DMS153 treated with DMSO at 0.1 percent for 48 hours (cell line): Measurements from ENCODE around the gene CHRND.

ENCODE experiments used
- DNase-seq: peaks from one replicate; lab custom pipeline; 2025; ENCODE audit not compliant: unreplicated experiment; lab: John Stamatoyannopoulos, UW

Gene CHRND

DNA sequence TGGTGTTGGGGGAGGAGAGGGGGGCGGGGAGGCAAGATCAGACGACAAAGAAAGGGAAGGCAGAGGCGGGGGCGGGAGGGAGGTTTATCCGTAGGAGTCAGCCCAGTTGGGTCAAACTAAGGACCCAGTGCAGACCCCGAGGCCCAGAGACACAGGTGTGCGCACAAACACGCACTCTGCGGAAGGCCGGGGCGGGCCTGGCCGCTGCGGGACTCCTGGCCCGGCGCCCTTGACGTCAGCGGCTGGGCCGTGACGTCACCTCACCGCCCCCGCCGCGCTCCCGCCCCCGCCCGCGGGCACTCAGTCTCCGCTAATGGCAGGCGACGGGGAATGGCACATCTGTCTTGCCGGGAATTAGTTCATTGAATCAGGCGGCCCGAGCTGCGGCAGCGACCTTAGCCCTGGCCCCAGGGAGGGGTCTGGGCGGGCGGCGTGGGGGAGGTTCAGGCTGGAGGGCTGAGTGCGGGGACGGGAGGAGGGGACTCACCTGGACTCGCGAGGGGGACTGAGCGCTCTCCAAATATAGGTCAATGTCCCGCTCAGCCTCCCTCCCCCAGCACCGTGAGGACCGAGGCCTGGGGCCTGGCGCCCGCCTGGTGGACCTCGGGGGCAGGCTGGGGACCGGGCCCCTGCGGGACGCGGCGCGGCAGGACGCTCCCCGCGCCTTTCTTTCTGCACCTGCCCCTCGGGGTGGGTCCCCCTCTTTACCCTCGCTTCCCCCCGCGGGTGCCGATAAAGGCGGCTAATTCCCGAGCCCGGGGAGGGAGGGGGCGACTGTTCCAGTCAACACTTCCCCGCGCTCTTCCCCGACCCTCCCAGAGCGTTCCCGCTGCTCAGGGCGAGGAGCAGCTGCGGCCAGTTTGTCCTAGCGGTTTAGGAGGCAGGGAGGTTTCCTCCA lies 22.8 kb upstream of the CHRND start:
- DNase-seq, result no peak

DNA sequence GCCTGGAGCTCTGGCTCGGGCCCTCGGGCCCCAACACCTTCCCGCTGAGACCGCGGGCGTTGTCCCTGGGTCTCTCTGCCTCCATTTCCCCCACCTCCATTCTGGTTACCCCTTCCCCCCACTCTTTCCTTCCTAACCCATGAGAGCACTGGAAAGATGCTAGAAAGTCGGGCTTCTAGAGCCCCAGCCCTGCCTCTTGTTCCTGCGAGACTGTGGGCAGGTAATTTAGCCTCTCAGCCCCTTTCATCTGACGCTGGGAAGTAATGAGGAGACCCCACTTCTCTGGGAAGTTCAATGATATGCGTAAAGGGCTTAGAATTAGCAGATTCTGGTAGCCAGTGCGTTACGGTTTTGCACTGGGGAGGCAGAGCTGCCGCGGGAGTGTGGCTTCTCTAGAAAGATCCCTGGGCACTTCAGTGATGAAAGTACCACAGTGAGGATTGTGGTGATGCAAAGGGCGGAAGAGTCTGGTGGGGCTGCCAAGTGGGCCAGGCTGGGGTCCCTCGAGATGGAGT lies 22.1 kb upstream of the CHRND start:
- no peak for DNase-seq

DNA sequence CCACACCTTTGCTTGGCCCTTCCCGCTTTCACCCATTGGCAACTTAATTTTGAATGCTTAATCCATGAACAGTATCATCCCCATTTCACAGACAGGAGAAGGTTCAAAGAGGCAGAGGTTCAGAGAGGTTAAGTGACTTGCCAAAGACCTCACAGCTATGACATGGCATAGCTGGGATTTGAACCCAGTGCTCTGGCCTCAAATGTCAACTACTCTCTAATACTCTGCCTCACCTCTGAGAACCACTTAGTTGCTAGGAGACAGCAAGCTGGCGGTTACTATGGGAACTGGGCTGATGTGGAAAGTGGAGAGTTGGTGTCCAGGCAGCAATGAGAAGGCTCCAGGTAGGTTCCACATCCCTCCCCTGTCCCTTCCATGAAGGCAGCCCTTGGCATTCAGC lies 21.5 kb upstream of the CHRND start:
- no peak for DNase-seq

DNA sequence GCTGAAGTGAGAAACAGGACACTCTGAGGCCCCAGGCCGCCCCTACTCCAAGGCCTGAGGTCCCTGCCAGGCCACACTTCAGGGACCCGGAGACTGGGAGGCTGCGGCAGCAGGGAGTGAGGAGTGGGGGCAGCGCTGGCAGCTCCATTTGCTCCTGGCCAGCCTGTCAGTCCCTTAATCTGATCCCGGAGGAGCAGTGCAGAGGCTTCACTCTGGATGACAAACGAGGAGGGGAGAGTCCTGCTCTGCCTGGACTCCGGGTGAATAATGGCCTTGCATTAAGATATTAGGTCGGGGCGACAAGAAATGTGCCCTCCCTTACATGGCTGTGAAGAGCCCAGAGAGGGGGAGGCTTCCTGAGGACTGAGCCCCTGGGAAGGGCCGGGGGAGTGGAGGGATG lies 20.1 kb upstream of the CHRND start:
- DNase-seq, result no peak

DNA sequence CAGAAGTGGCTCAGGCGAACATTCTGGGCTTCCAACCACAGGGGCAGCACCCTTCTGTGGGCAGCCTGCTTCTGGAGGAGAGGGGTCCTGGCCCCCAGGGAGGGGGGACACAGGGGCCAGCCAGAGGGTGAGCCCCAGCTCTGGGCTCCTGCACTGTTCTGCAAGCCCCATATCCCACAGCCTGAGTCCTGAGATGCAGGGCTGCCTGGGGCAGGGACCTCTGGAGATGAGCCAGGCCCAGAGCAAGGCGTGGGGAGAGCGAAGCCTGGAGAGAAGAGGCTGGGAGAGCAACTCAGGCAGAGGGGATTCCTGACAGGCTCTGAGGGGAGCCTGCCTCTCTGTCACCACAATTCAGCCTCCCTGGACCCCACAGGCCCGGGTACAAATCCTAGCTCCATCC lies 19.3 kb upstream of the CHRND start:
- no peak for DNase-seq

DNA sequence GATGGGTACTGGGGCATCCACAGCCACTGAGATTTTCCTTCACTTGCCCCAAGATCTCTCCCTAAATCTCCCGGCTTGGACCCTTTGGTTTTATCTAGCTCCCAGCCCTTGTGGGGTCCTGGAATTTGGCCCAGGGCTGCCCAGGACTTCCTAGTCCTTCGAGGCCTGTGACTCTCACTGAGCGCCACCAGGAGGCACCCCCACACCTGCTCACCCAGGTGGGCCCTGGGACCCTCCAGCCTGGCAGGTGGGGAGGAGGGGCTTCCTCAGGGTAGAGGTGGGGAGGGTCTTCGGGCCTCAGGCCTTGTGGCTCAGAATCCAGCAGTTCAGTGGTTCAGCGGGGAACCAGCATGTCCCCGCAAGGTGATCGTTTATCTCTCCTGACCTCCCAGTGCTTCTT lies 17.7 kb upstream of the CHRND start:
- no peak for DNase-seq

DNA sequence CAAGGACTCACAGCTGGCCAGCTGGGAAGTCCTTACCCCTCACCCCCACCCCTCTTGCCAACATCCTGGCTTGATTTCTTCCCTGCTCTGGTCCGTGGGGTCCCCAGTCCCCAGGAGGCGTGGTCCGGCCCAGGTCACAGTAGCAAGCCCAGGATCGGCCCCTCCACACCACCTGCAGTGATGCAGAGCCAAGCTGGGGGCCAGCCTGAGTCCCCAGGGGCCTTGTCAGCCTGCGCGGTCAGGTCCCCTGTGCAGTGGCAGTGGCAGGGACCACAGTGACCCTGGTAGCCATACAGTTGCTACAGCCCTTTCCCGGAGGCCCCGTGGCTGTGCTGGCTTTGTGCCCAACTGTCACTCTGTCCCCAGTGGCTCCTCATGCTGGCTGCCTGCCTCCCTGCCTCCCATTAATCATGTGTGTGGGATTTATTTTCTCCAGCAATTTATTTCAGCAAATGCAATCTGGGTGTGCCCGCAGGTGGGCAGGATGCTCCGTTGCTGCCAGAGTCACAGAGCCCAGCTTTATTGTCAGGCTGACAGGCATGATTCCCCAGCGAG lies 14.5 kb upstream of the CHRND start:
- peak; percentile 32 for DNase-seq

DNA sequence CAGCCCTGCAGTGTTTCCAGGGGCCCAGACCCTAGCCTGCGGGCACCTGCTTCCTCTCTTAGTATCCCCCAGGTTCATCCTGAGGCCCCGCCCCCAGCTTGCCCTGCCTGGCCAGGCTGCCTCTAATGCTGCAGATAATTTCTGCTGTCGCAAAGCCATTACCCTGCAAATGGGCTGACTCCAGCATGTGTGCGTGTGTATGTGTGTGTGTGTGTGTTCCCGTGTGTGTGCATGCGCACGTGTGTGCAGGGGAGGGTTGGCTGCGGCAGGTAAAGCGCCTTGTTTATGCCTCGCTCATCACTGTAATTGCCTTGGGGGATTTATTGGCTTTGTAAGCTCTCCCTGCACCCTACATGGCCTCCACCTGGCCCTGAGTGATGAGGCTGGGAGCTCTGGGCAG lies 13.4 kb upstream of the CHRND start:
- DNase-seq, result no peak

DNA sequence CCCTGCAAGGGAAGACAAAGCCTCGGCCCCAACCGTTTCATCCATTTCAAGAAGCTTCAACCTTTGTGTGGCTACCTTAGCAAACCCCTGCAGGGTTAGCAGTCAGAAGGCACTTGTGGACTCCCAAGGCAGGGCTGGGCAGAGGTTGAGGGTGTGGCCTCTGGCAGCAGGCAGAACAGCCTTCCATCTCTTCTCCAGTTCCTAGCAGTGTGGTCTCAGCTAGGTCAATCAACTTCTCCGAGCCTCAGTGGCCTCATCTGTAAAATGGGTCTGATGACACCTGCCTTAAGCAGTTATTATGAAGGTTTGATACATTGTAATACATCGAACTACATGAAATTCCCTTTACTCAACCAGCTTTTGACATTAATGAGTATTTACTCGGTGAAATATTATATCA lies 12.6 kb upstream of the CHRND start:
- no peak for DNase-seq

DNA sequence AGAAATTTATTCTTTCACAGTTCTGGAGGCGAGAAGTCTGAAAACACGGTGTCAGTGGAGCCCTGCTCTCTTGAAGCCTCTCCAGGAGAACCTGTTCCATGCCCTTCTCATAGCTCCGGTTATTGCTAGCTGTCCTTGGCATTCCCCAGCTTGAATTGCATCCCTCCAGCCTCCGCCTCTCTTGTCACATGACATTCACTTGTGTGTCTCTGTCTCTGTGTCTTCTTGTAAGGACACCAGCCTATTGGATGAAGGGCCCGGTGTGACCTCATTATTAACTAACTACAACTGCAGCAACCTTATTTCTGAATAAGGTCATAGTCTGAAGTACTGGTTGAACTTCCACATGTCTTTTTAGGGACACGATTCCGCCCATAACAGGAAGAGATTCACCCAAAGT lies 10.3 kb upstream of the CHRND start:
- no peak for DNase-seq

DNA sequence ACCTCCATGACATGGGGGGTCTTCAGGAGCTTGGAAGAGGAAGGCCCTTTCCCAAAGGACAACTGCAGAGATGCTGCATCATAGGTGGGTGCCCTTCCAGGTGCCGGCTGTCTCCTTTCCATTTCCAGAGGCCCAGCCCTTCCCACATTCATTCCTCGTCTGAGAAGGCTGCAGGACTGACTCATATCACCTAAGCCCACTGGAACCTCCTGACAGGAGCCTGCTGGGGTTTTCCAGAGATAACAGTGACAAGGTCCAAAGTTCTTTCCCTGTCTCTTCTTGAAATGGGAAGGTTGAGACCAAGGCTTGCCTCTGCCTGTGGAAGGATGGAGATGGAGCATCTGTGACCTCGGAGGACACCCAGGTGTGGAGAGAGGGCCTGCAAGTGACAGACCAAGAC lies 9.4 kb upstream of the CHRND start:
- no peak for DNase-seq

DNA sequence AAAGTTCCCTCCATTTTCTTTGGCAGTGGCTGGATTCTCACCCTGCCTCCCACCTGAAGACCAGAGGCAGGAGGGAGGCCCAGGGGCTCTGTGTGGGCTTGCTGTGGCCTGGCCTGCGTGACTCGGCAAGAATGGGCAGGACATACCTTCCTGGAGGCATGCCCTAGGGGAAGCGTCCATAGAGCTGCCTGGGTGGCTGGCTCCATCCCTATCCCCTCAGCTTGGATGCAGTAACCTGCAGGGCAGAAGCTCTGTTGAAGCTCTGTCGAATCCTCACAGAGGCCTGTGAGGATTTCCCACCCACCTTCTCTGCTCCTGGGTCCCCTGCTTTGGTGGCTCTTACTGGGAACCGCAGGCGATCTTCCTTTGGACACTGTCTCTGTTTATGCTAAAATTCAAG lies 7.1 kb upstream of the CHRND start:
- no peak for DNase-seq

DNA sequence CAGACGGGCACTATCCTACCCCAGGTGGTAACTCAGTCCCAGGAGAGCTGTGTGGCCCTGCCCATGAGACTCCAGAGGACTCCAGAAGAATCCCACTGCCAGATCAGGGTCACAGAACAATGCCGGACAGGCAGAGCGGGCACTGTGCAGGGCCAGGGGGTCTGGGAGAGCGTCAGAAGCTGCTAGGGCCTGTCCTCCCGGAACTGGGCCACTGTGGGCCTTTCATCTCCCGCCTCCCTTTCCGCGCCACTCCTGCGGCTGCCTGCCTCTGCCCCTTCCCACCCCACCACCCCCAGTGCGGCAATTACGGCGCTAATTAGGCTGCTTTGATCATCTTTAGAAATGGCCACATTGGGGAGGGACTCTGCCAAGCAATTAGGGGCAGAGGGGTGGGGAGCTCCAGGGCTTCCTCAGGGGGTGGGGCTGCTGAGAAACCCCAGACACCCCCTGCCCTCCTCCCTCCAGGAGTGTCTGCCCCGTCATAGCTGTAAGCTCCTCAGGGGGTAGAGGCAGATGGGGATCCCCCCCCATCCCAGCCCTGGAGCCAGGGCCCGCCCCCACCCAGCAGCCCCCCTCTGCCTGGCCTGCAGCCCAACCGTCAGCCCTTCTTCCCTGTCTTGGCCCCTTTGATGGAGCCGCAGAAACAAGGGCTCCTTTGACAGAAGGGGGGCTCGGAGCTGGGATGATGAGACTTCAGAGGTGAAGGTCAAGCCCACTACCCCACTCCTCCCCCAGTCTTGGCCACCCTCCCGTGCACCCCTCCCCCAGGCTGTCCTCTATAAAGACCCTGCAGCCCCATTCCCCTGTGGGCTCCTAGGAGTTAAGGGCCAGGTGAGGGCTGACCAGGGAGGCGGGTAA lies 6.2 kb upstream of the CHRND start, which contains the start of gene PRSS56:
TSS of gene PRSS56 (plus strand) at position 808 of the 858 bp plus-strand sequence. CDS start 211 bp downstream, outside the sequence.
- no peak for DNase-seq

DNA sequence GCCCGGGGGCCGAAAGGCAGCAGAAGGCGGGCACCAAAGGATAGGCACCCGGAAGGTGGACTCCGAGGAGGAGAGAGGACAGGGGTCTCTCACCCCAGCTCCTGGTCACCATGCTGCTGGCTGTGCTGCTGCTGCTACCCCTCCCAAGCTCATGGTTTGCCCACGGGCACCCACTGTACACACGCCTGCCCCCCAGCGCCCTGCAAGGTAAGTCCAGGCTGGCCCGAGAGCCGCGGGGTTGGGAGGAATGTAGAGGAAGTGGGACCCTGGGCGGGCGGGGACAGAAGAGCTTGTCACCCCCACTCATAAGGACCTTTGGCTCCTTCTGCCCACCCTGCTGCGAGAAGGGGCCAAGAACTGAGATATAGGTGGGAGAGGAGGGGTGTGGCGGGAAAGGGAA lies 5.5 kb upstream of the CHRND start:
- DNase-seq, result no peak

DNA sequence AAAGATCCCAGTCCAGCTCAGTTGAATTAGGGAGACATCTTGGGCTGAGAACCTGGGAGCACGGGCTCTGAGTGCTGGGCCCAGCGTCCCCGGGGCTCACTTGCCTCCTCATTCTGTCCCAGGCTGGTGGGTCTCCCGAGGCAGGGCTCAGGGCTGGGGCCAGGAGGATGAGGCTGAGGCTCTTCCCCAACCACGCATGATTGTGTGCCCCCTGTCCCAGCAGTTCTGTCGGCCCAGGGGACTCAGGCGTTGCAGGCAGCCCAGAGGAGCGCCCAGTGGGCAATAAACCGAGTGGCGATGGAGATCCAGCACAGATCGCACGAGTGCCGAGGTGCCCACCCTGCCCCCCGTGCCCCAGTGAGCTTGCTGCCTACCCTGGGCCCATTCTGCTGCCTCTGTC lies 4.9 kb upstream of the CHRND start:
- no peak for DNase-seq

DNA sequence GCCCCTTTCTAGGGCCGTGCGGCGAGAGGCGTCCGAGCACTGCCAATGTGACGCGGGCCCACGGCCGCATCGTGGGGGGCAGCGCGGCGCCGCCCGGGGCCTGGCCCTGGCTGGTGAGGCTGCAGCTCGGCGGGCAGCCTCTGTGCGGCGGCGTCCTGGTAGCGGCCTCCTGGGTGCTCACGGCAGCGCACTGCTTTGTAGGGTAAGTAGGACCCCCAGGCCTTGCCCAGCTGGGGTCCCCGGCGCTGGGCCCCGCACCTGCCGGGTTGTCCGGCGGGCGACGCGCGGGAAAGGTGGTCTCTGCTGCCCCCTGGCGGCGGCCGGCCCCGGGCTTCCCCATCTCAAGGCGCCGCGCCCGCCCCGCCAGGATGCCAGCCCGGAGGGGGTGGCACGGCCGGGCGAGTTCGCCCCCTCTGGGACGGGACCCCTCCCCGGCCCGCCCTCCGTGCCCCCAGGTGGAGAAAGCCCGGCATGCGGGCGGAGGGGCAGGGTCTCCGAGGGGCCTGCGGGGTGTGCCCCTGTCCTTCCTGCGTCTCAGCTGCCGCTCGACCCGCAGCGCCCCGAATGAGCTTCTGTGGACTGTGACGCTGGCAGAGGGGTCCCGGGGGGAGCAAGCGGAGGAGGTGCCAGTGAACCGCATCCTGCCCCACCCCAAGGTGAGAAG lies 3.9 kb upstream of the CHRND start:
- DNase-seq, result no peak

DNA sequence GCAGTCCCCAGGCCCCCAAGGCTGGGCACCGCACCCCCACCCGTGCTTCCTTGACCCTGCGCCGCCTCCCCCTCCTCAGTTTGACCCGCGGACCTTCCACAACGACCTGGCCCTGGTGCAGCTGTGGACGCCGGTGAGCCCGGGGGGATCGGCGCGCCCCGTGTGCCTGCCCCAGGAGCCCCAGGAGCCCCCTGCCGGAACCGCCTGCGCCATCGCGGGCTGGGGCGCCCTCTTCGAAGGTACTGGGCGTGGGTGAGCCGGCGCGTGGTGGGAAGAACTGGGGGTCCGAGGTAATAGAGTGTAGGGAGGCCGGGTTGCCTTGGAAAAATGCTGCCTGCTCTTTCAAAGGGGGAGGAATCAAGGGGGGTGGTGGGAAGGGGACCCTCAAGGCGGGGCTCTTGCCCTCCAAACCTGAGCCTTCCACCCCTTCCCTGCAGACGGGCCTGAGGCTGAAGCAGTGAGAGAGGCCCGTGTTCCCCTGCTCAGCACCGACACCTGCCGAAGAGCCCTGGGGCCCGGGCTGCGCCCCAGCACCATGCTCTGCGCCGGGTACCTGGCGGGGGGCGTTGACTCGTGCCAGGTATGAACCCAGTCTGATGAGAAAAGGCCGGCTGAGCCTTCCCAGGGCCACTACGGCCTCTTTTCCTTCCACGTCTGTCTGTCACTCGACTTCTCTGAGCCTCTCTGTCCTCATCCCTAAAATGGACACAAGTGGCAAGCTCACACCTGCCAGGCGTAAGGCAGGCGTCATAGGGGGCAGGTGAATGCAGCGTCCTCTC lies 3.1 kb upstream of the CHRND start:
- no peak for DNase-seq

DNA sequence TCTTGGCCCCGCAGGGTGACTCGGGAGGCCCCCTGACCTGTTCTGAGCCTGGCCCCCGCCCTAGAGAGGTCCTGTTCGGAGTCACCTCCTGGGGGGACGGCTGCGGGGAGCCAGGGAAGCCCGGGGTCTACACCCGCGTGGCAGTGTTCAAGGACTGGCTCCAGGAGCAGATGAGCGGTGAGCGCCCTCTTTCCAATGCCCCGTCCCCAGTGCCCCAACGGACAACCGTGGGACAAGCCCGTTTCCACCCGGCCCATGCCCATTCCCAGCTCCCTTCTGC lies 2.6 kb upstream of the CHRND start:
- DNase-seq, result no peak

DNA sequence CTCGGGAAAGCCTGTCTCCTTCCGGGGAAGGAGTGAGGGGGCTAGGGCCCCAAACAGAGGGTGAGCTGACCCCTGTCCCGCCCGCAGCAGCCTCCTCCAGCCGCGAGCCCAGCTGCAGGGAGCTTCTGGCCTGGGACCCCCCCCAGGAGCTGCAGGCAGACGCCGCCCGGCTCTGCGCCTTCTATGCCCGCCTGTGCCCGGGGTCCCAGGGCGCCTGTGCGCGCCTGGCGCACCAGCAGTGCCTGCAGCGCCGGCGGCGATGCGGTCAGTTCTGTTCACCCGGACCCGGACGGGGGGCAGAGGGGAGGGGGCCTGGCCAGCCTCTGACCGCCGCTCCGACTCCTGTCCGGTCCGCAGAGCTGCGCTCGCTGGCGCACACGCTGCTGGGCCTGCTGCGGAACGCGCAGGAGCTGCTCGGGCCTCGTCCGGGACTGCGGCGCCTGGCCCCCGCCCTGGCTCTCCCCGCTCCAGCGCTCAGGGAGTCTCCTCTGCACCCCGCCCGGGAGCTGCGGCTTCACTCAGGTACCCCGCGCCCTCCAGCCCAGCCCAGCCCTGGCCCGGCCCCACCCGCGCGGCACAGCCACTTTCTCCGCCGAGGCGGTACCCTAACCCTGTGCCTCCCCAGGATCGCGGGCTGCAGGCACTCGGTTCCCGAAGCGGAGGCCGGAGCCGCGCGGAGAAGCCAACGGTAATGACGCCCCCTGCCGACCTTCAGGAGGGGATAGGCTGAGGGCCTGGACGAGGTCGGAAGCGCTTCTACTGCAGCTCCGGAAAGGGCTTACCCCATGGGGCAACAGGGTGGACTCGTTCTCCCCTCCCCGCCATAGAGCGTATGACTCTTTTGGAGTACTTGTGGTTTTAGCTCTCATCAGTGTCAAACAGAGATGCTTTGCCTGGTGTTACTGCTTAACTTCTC lies 2.0 kb upstream of the CHRND start:
- DNase-seq, result no peak
